NCI-H1930 (cell line): ENCODE data around the gene RELT.

Experiments used
- DNase-seq, 2 experiments: peaks; one replicate each; lab custom pipeline; 2025; lab: John Stamatoyannopoulos, UW

The RELT gene

GRCh38 chr11:73439002-73439843, 63.0 kb downstream of the RELT start:
- no peak for DNase-seq

DNA sequence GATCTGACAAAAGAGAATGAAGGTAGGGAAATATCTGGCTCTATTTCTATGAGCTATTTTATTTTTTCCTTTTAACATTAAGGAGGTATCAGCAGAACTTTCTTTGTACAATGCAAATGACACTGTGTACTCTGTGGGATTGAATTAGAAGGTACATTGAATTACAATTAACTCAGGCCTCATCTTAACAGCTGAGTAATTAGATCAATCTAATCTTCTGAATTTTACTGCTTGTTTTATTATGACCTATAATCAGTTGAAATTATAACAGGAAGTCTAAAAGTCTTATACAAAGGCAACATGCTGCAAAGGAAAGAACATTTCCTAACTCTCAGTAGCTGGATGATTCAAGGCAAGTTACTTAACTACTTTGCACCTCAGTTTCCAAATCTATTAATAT, 69.8 kb downstream of the RELT start:
- no peak for DNase-seq

- DNase-seq: no peak
Measured at GRCh38 chr11:73446766-73447165, 70.6 kb downstream of the RELT start.
